NCI-H526 treated with DMSO at 0.1 percent for 48 hours (cell line): ENCODE measurements around the gene MICU1.
A peak's percentile ranks its signal among the peaks of the same experiment; 100 is the strongest.
"Not testable (repeated sequence)": the region's sequence is repeated elsewhere in the genome, so short reads cannot be mapped to it uniquely, and the experiment has no call there.

Source experiments
- DNase-seq: peaks from one replicate; lab custom pipeline; 2025; lab: John Stamatoyannopoulos, UW

The MICU1 gene

DNA sequence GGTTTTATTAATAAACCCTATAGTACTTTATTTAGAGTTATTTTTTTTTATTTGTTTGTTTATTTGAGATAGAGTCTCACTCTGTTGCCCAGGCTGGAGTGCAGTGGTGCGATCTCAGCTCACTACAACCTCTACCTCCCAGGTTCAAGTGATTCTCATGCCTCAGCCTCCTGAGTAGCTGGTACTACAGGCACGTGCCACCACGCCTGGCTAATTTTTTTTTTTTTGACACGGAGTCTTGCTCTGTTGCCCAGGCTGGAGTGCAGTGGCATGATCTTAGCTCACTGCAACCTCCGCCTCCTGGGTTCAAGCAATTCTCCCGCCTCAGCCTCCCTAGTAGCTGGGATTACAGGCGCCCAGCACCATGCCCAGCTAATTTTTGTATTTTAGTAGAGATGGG is 279.8 kb downstream of the MICU1 start:
- not testable (repeated sequence) for DNase-seq

DNA sequence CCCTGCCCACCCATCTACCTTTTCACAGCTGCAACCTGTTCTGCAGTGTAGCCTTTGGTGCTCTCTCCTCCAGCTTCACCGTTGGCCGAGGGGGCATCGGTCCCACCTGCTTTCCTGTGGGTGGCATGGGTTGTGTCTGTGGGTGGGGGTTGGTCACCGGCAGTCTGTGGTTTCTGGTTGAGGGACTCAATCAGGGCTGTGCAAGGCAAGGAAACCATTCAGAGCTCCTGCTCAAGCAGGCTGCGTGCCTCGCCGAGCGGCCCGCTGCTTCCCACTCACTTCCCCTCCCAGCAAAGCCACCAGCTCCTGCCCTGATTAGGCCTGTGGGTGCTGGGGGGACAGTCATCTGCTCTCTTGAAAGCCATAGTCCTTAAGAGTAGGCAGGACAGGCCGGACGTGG is 280.9 kb downstream of the MICU1 start:
- no peak for DNase-seq

- no peak for DNase-seq
Observed at GRCh38 chr10:72342911-72343310, 283.0 kb downstream of the MICU1 start.

DNA sequence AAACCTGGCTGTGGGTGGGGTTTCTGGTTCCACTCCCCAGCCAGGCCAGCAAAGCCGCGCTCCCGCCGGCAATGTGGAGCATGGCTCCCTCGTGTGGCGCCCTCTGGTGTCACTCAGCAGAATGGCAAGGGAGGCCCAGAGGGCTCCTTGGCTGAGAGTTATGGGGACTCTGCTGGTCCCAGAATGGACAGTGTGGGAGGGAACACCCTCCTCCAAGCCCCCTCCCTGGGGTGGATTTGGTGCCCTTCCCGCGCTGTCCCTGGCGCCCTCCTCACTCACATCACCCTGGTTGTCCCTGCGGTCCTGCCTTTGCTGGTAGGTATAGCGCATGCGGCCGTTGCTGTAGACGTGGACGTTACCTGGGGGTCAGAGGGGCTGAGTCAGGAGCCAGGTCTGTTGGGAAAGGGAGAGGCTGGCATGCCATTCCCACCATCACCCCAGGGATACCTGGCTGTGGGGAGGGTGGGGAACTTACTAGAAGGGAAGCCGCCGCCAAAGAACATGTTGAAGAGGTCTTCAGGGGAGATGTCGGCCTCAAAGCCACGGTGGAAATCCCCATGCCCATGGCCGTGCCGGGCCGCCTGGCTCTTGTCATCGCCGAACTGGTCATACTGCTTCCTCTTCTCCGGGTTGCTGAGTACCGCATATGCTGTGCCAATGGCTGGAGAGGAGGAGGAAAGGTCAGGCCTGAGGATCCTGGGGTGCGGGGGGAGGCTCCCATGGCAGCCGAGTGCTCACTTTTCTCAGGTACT is 285.2 kb downstream of the MICU1 start:
- DNase-seq, result no peak

DNA sequence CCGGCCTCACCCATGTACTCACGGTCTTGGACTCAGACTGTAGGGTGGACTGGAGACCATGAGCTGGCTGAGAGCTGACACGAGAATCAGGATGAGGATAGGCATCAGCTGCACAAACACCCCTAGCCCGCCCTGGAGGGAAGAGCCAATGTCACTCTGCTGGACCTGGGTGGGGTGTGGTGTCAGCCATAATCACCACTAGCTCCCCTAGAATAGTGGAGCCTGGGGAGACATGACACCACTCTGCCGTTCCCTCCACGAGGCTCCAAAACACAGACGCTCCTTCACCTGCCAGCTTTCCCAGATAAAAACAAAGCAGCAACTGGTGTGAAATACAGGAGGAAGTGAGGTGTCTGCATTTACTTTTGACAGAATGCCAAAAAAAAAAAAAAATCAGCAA is 287.7 kb downstream of the MICU1 start:
- no peak for DNase-seq

- DNase-seq, result no peak
Observed at GRCh38 chr10:72337722-72338121, 288.2 kb downstream of the MICU1 start.

DNA sequence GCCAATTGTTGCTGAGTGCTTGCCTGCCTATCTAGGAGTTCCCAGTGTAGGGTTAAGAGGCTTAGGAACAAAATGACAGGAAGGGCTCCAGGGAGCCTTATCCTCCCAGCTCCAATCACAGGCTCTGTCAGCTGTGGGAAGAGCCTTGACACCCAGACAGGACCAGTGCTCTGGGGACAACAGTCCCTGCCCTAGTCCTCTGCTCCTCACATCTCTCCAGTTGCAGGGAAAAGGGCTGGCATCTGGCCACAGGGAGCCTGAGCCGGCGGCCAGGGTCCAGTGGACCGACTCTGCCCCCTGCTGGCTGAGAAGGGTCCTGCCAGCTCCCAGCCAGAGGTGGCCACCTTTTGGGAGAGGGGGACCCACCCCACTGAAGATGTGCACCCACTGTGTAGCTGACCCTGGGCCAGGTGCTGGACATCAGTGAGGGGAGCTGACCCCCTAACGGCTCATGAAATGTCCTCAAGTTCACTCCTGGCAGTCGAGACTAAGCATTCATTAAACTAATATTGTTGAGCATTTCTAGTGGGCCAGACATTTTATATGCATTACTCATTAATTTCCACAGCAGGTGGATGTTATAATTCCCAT is 288.7 kb downstream of the MICU1 start:
- peak; percentile 9 for DNase-seq

GRCh38 chr10:72336259-72337038 is 289.4 kb downstream of the MICU1 start:
- DNase-seq, result no peak

GRCh38 chr10:72335394-72336258 is 290.3 kb downstream of the MICU1 start:
- DNase-seq, result no peak

DNA sequence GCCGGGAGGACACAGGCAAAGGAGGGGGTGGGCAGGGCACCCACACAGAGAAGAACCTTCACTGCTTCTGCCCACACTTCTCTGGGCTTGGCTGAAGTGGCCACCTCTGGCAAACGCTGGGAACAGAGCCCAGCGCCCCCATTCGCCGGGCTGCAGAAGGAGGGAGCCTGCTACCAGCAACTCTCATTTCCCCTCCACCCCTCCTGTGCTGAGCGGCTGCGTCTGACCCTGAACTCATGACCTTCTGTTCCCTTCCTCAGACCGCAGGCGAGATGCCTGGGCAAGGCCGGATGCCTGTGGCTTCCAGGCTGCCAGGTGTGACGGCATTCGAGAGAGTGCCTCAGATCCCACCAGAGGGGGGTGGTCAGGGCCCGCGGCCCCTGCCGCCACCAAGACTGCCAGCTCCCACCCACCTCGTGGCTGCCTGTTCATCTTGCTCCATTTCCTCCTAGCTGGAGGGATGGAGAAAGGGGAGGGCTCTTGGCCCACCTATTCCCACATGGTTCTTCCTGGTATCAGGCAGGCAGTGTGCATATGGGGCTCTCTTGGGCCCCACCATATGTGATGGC is 291.0 kb downstream of the MICU1 start:
- DNase-seq, result no peak

GRCh38 chr10:72334196-72334824 is 291.6 kb downstream of the MICU1 start:
- DNase-seq, result peak; percentile 78

DNA sequence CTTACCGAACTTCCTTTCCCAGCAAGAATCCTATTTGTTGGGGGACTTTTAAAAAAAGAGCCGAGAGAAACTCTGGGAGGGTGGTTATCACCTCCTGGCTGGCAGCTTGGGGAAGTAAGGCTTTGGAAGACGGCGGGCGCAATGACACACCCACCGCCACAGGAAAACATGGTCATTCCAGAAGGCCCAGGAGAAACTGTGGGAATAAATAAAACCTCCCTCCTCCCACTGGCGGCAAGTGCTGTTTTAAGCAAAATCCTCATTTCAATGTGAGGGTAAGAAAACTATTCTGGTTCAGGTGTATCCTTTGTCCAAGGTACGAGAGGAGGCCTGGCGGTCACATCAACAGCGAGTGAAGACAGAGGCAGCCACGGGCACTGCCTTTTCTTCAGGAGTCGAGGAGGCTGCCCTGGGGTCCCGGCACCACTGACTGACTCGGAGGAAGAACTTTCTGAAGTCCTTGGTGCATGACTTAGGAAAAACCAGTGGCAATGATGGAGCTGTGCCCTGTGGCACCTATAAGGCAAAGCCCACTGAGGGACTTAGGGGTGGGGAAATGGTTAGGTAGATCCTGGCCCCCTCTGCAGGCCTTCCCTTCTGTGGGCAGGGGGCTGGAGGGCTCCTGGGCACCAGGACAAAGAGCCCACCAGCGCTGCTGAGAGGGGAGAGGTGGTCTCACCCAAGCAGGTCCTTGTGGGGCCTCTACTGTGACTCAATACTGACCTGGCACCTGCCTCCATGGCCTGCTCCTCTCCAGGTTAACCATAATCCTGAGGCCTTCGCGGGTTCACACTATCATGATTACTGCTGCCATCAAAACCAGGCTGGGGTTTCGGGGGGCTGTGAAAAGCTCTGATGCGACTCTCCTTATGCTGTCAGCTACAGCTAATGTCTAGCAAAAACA is 292.5 kb downstream of the MICU1 start:
- DNase-seq, result no peak

DNA sequence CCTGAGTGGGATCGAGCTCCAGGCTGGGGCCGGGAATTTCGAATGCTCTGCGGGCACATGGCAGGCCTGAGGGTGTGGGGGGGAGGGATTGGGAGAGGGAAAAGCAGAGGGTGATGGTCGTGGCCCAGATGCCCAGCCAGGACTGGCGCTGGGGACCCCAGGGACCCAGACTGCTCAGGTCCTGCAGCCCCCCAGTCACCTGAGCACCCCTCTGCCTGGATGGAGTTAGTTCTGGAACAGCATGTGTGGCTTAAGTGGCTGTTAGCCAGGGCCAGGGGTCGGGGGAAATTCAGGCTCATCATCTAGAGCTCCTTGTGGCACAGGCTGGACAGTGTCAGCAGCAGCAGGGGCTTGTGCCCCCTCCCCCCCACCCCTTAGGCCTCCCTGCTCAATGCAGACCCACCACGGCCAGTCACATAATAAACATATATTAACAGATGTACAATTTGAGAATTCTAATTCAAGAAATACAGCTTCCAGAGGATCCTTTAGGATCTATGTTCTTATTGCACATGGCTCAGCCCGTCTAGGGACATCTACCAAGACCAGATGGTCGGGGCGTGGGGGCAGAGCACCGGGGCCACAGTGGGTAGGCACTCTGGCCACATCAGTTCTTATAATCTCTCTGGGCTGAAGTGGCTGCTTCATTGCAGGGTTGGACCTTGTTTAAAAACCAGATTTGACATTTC is 293.3 kb downstream of the MICU1 start:
- no peak for DNase-seq

DNA sequence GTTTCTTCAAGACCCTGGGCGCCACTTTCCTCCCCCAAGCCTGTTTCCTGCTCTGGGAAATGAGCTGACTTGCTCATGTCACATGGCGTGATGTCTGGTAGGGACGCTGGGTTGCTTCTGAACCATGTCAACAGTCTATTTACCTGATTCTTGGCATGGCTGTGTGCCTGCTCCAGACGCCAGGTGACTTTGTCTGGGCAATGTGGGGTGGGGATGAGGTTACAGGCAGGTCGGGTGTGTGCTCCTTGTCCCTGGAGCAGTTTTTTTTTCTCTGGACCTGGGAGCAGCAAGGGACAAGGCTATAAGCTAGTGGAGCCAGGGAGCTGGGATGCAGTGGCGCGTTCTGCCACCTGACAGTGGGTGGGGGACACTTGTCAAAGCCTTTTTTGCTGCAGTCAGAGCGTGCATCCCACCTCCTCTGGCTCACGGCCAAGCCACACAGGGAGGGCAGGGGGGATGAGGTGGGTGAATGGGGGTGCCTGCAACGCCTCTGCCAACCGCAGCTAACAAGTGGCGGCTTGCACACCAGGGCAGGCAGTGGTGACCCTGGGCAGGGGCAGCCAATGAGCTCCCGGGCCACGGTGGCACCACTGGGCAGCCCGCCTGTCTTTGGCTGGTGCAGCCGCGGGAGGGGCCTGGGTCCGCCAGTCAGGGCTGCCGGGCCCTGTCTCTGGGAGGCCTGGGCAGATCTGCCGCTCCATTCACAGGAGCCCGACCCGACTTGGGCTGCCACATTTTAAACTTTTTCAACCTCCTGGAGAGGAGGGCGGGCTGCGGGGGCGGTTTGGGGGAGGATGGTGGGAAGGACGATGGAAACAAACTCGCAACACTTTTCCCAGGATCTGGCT is 294.1 kb downstream of the MICU1 start:
- DNase-seq, result peak; percentile 86

DNA sequence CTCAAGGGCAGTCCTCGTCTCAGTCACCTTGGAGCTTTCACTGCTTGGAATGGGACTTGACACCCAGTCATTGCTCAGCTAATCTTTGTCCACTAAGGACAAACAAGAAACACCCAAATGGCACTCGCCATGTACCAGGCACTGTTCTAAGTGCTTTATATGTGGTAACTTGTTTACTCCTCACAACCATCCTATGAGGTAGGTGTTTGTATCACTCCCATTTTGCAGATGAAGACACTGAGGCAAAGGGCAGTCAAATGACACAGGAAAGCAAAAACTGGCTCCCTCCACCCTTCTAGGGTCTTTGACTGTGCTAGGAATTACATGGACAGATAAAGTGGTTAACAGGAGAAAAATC is 295.8 kb downstream of the MICU1 start:
- DNase-seq, result no peak

GRCh38 chr10:72329290-72330068 is 296.4 kb downstream of the MICU1 start:
- no peak for DNase-seq

GRCh38 chr10:72328829-72329204 is 297.1 kb downstream of the MICU1 start:
- DNase-seq, result no peak
